ENCODE data around the gene NUFIP1.
A peak's percentile ranks its signal among the peaks of the same experiment; 100 is the strongest.
"Not testable (repeated sequence)": the region's sequence is repeated elsewhere in the genome, so short reads cannot be mapped to it uniquely, and the experiment has no call there.

Gene NUFIP1

DNA sequence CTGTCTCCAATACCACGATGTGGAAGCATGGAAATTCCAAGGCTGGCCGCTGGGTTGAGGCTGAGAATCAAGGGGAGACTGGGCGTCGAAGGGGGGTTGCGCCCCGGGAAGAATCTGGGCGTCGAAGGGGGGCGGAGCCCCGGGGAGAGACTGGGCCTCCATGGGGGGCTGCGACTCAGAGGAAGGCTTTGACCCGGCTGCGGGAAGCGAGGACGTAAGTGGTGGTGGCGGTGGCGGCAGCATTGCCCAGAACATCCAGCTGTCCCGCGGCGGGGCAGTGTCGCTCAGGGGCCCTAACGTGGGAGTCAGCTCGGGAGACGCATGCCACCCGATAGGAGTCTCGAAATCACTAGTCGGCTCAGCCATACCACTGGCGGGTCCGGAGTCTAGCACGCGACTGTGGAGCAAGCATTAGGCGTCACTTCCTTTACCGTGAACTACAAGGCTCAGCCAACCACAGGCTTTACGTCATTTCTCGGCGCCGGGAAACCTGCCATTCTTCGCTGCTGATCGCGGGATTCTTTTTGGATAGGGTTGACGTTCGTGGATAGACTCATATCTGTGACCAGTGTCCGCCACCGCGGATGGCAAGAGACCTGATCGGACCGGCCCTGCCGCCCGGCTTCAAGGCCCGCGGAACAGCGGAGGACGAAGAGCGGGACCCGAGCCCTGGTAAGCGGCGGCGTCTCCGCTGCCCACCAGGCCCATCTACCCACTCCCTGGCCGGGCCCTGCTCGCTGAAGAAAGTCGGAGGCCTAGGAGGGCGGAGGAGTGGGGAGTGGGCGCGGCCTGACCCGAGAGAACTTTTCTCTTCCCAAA, at the start of gene NUFIP1, which contains the start of gene GPALPP1:
TSS of gene NUFIP1 (minus strand) at position 401 of the 819 bp plus-strand sequence. CDS start at position 366, 35 bp downstream.
TSS of gene GPALPP1 (plus strand) at position 468 of the 819 bp plus-strand sequence. CDS start at position 585, 117 bp downstream.
- FAIRE-seq (peak; percentile 99), DNase-seq (ENCODE audit: insufficient read length, low spot score) (peak; percentile 91)

DNA sequence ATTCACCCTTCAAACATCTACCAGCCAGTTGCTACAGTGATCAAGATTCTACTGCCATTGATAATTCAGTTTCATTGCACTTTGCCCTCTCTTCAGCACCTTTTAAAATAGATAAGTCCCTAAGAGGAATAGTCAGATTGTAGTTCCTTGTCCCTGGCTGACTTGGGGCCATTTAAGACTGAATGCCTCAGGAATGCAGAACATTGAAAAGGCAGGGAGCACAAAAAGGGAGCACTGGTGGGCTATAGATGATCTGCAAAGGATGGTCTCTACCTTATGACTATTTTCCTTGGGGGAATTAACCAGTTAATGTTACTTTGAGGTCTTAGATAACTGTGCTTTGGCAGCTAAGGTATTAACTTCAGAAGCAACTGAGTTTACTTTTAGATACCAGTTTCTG, 46.9 kb upstream of the NUFIP1 start:
- no peak for DNase-seq (ENCODE audit: insufficient read length, low spot score)
- no peak for FAIRE-seq

DNA sequence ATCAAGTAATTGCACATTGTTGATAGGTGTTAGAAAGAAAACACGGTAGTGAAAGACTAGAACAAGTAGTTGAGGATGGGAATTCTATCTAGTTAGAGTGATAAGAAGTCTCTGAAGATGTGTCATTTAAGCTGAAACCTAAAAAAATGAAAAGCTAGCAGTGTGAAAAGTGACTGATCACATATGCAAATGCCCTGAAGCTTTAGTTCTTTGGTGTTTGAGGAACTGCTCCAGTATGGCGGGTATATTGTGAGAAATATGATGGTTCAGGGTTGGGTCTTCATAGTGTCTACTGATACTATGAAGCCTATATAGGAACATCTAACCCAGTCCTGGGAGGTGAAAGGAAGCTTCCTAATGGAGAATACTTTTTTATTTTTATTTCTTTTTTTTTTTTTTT, 45.1 kb upstream of the NUFIP1 start:
- DNase-seq (ENCODE audit: insufficient read length, low spot score) = no peak
- FAIRE-seq = no peak

DNA sequence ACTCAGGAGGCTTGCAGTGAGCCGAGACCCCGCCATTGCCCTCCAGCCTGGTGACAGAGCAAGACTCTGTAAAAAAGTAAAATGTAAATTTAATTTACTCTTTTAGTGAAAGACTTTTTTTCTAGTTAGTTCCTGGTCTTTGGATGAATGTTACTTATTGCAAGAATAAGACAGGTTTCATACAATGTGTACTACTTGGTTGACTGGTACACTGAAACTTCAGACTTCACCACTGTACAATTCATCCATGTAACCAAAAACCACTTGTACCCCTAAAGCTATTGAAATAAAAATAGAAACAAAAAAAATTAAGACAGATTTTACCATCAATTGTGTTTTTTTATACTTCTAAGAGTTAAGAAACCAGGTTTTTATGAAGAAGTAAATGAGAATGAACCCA, 35.6 kb upstream of the NUFIP1 start:
- DNase-seq (ENCODE audit: insufficient read length, low spot score) = no peak
- no peak for FAIRE-seq

GRCh38 chr13:45021250-45021649, 32.0 kb upstream of the NUFIP1 start:
- no peak for FAIRE-seq

DNA sequence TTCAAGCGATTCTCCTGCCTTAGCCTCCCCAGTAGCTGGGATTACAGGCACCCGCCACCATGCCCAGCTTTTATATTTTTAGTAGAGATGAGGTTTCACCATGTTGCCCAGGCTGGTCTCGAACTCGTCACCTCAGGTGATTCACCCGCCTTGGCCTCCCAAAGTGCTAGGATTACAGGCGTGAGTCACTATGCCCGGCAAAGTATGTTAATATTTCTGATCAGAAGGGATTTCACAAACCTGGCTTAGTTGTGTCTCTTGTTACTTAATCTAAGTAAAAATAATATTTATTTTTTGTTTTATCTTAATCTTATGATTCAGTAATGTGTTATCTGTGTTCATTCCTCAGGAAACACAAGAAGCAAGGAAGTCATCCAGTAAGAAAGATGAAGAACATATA, 30.7 kb upstream of the NUFIP1 start:
- not testable (repeated sequence) for FAIRE-seq; DNase-seq (ENCODE audit: insufficient read length, low spot score)

More at GRCh38 chr13:45021250-45021649, 32.0 kb upstream of the NUFIP1 start:
- no peak for DNase-seq (ENCODE audit: insufficient read length, low spot score)

DNA sequence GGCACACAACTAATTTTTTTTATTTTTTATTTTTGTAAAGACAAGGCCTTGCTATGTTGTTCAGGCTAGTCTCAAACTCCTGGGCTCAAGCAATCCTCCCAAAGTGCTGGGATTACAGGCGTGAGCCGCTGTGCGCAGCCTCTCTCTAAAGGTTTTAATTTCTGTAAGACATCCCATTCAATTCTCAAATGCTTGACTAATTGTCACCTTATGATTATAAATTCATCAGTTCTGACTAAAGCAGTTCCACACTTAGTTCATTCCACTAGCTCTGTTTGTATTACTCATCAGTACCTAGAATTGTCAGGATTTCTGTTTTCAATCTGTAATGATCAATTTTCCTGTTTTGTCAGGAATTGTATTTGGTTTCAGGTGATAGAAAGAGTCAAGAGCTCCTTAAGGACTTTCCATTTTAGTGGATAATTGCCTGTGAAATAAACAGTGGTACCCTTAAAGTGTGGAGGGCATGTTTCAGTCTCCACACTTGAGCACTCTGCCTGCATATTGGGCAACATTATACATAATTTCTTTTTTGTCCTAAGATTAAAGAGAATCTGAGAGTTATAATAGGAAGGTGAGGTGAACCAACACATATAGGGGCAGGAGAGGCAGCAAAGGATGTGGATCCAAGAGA, 27.6 kb upstream of the NUFIP1 start:
- FAIRE-seq (no peak), DNase-seq (ENCODE audit: insufficient read length, low spot score) (no peak)

- DNase-seq (ENCODE audit: insufficient read length, low spot score) (no peak), FAIRE-seq (no peak)
These were observed 26.0 kb upstream of the NUFIP1 start for GRCh38 chr13:45015300-45015699.

- no peak for DNase-seq (ENCODE audit: insufficient read length, low spot score)
These were observed 21.9 kb upstream of the NUFIP1 start for GRCh38 chr13:45011198-45011597.

DNA sequence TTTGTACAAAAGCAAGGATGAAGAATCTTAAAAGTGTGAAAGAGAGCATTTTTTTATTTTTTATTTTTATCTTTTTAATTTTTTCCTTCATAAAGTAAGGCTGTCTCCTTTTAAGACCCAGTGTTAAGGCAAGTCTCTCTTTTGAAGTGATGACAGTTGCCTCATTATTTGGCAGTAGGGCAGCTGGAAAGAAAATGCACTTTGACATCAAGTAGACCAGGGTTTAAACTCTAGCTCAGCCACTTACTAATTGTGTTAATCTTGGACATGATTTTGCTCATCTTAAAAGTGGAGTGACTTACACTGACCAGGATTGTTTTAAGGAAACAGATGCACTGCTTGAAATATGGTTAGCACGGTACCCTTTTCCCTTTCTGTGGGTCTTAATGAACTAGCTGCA, 18.6 kb upstream of the NUFIP1 start:
- DNase-seq (ENCODE audit: insufficient read length, low spot score) (no peak), FAIRE-seq (no peak)

More at GRCh38 chr13:45011198-45011597, 21.9 kb upstream of the NUFIP1 start:
- no peak for FAIRE-seq

DNA sequence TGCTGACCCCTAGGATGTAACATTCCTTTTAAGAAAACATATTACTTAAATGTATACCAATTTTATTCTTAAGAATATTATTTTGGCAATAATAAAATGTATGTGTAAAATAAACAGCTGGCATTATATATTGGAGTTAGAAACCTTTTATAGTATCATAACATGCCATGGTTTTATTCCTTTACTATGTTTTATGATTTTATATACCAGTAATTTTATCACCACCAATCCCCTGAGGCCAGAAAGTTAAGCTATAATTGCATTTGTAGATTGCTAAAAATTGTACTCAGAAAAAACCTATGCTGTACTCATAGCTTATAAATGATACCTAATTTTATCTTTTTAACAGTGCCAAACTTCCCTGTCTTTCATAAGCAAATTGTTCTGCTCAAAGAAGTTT, 18.0 kb upstream of the NUFIP1 start:
- FAIRE-seq (no peak), DNase-seq (ENCODE audit: insufficient read length, low spot score) (no peak)

DNA sequence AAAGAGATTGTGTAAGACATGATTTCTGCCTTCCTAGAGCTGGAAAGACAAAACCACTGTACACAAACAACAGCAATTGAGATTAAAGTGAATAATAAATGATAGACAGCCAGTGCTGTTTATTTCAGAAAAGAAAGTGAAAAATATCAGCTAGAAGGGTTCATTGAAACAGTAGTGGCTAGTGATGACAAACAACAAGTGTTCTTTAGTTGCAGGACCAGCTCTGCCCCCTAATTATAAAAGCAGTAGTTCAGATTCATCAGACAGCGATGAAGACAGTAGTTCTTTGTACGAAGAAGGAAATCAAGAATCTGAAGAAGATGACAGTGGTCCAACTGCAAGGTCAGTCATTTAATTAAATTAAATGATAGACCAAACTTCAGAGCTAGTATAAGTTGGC, 14.8 kb upstream of the NUFIP1 start:
- no peak for FAIRE-seq
- no peak for DNase-seq (ENCODE audit: insufficient read length, low spot score)

DNA sequence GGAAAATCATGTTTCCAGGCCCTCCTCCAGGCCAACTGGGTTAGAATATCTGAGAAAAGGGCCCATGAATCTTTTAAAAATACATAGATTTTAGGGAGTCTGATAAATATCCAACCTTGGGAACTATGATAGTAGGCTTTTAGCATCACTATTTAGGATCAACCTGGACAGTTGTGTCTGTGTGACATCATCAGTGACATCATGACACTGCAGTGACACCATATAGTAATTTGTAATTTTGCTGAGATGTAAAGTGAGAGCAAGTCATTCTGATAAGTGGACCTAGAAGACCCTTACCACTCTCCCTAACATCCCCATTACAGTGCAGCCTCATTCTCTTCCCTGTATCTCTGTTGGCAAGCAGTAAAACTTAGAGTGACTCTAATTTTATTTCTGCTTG, 14.1 kb upstream of the NUFIP1 start:
- FAIRE-seq = no peak
- DNase-seq (ENCODE audit: insufficient read length, low spot score) = no peak

GRCh38 chr13:44989941-44990340, 670 bp upstream of the NUFIP1 start:
- FAIRE-seq (no peak), DNase-seq (ENCODE audit: insufficient read length, low spot score) (no peak)

GRCh38 chr13:44978328-44978727, 10.9 kb downstream of the NUFIP1 start:
- FAIRE-seq (no peak), DNase-seq (ENCODE audit: insufficient read length, low spot score) (no peak)

DNA sequence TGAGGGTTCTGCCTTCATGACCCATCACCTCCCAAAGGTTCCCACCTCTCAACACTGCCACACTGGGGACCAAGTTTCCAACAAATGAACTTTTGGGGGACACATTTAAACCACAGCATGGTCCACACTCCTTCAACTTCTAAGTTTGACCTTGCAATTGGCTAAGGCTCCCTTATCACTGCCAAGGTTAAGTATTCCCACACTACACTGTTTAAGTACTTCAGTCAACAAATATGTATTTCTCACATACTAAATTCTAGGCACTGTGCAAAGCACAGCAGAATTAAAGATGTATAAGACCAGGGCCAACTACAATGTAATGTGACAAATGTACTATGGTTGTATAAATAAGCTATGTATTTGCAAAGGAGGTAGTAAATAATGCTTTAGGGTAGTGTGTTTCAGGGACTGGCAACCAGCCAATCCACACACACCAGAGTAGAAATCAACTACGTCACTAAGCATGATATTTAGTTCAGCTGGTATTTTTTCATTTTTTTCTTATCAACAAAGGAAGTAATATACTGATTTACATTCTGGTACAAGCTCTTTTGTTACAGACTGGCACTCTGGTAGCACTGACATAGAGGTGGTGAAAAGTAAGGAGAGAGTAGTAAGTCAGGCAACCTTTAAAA, 12.2 kb downstream of the NUFIP1 start:
- DNase-seq (ENCODE audit: insufficient read length, low spot score) = no peak
- FAIRE-seq = peak; percentile 51

DNA sequence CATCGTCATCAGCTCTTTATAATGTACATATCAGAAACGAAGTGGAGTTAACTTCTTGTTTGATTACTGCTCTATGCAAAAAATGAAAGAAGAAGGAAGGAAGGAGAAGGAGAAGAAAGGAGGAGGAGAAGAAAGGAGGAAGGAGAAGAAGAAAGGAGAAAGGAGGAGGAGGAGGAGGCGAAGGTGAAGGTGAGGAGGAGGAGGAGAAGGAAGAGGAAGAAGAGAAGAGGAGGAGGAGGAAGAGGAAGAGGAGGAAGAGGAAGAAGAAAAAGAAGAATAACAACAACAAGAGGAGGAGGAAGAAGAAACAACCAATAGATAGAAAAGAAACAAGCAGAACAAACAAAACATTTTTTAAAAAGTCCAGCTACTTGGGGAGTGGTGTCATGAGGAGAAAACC, 13.1 kb downstream of the NUFIP1 start:
- FAIRE-seq = peak; percentile 48

DNA sequence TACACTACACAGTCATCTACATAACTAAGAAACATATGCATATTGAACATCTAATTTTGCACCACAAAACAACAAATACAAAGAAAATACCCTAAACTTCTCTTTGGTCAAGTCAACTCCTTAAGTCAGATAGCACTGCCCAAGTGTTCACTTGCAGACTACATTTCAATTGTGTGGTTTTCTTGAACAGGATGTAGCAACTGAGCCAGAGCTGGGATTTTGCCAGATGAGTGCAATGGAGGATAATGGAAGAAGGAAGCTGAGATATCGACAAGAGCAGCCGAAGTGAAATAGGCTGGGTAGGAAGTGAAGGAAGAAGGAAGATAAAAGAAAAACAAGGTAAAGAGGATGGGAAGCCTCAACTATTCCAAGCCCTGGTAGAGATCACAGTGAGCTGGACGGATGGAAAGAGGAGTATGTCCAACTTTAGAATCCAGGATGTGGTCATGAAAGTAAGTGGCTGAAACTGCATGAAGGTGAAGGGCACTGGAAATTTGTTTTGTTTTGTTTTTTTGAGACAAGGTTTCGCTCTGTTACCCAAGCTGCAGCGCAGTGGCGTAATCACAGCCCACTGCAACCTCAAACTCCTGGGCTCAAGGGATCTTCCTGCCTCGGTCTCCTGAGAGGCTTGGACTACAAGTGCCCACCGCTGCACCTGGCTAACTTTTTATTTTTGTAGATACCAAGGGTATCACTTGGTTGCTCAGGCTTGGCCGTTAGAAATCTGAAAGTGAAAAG, 15.0 kb downstream of the NUFIP1 start:
- DNase-seq (ENCODE audit: insufficient read length, low spot score) (no peak), FAIRE-seq (peak; percentile 89)

More for the DNA sequence above, 13.1 kb downstream of the NUFIP1 start:
- DNase-seq (ENCODE audit: insufficient read length, low spot score) = no peak

GRCh38 chr13:44972956-44973581, 16.2 kb downstream of the NUFIP1 start:
- peak; percentile 11 for FAIRE-seq
- no peak for DNase-seq (ENCODE audit: insufficient read length, low spot score)
